HEK293 (cell line): Measurements from ENCODE around the gene AHCYL2.
A peak's percentile ranks its signal among the peaks of the same experiment; 100 is the strongest.

ENCODE experiments used
- EGR2 ChIP-seq: fragments of 450-650 bp; formaldehyde crosslinking; IDR thresholded peaks from 2 replicates; pipeline ENCODE4 v1.5.1; 2016; ENCODE audit warnings: low read depth, missing biosample characterization, missing genetic modification characterization
- HOXA7 ChIP-seq: sonication (generic); formaldehyde crosslinking; IDR thresholded peaks from 2 replicates; pipeline ENCODE4 v1.8.1; 2022; ENCODE audit warnings: missing genetic modification reagents, borderline replicate concordance
- IKZF3 ChIP-seq: fragments of 450-650 bp; IDR thresholded peaks from 2 replicates; pipeline ENCODE4 v1.5.0; 2018; ENCODE audit warnings: missing biosample characterization, mild to moderate bottlenecking, missing genetic modification characterization, moderate library complexity
- KLF10 ChIP-seq: fragments of 450-650 bp; IDR thresholded peaks from 2 replicates; pipeline ENCODE4 v1.5.1; 2018; ENCODE audit warnings: missing biosample characterization, mild to moderate bottlenecking, missing genetic modification characterization
- KLF16 ChIP-seq: fragments of 450-650 bp; formaldehyde crosslinking; IDR thresholded peaks from 2 replicates; pipeline ENCODE4 v1.5.1; 2017; ENCODE audit warnings: missing biosample characterization, missing genetic modification characterization
- KLF17 ChIP-seq: fragments of 450-650 bp; formaldehyde crosslinking; IDR thresholded peaks from 2 replicates; pipeline ENCODE4 v1.5.1; 2016; ENCODE audit warnings: missing biosample characterization, missing genetic modification characterization
- MEIS1 ChIP-seq: sonication (generic); formaldehyde crosslinking; IDR thresholded peaks from 2 replicates; pipeline ENCODE4 v1.8.1; 2022; ENCODE audit warnings: missing genetic modification reagents, mild to moderate bottlenecking, borderline replicate concordance
- PRDM6 ChIP-seq: fragments of 450-650 bp; formaldehyde crosslinking; IDR thresholded peaks from 2 replicates; pipeline ENCODE4 v1.5.1; 2017; ENCODE audit warnings: missing biosample characterization, missing genetic modification characterization
- SETDB1 ChIP-seq: IDR thresholded peaks from one replicate; pipeline ENCODE4 v1.6.1; 2017; ENCODE audit warnings: mild to moderate bottlenecking, low read length, moderate library complexity, mixed read lengths; ENCODE audit not compliant: insufficient read length
- SP2 ChIP-seq: fragments of 450-650 bp; formaldehyde crosslinking; IDR thresholded peaks from 2 replicates; pipeline ENCODE4 v1.5.1; 2016; ENCODE audit warnings: missing biosample characterization, missing genetic modification characterization
- YY1 ChIP-seq: fragments of 450-650 bp; formaldehyde crosslinking; IDR thresholded peaks from 2 replicates; pipeline ENCODE4 v1.5.1; 2018; ENCODE audit warnings: missing biosample characterization, missing genetic modification characterization
- ZBTB1 ChIP-seq: fragments of 450-650 bp; formaldehyde crosslinking; IDR thresholded peaks from 2 replicates; pipeline ENCODE4 v1.5.1; 2016; ENCODE audit warnings: missing biosample characterization, missing genetic modification characterization
- ZFHX2 ChIP-seq: fragments of 450-650 bp; formaldehyde crosslinking; conservative IDR thresholded peaks from 2 replicates; pipeline ENCODE4 v1.5.1; 2016; ENCODE audit warnings: missing biosample characterization, missing genetic modification characterization
- ZFP37 ChIP-seq: fragments of 450-650 bp; formaldehyde crosslinking; IDR thresholded peaks from 2 replicates; pipeline ENCODE4 v1.5.1; 2016; ENCODE audit warnings: missing biosample characterization, missing genetic modification characterization
- ZNF112 ChIP-seq: fragments of 450-650 bp; formaldehyde crosslinking; IDR thresholded peaks from 2 replicates; pipeline ENCODE4 v1.5.0; 2017; ENCODE audit warnings: missing biosample characterization, missing genetic modification characterization
- ZNF133 ChIP-seq: fragments of 450-650 bp; formaldehyde crosslinking; IDR thresholded peaks from 2 replicates; pipeline ENCODE4 v1.5.1; 2016; ENCODE audit warnings: missing biosample characterization, missing genetic modification characterization
- ZNF138 ChIP-seq: fragments of 450-650 bp; formaldehyde crosslinking; IDR thresholded peaks from 2 replicates; pipeline ENCODE4 v1.5.1; 2016; ENCODE audit warnings: missing biosample characterization, missing genetic modification characterization, borderline replicate concordance
- ZNF174 ChIP-seq: fragments of 450-650 bp; formaldehyde crosslinking; IDR thresholded peaks from 2 replicates; pipeline ENCODE4 v1.5.0; 2017; ENCODE audit warnings: missing biosample characterization, mild to moderate bottlenecking, missing genetic modification characterization
- ZNF175 ChIP-seq: fragments of 450-650 bp; formaldehyde crosslinking; IDR thresholded peaks from 2 replicates; pipeline ENCODE4 v1.5.1; 2016; ENCODE audit warnings: missing biosample characterization, missing genetic modification characterization
- ZNF362 ChIP-seq: fragments of 450-650 bp; formaldehyde crosslinking; IDR thresholded peaks from 2 replicates; pipeline ENCODE4 v1.5.1; 2016; ENCODE audit warnings: missing biosample characterization, missing genetic modification characterization
- ZNF366 ChIP-seq: fragments of 450-650 bp; formaldehyde crosslinking; conservative IDR thresholded peaks from 2 replicates; pipeline ENCODE4 v1.5.1; 2016; ENCODE audit warnings: missing biosample characterization, missing genetic modification characterization
- ZNF449 ChIP-seq: fragments of 450-650 bp; formaldehyde crosslinking; IDR thresholded peaks from 2 replicates; pipeline ENCODE4 v1.5.1; 2017; ENCODE audit warnings: missing biosample characterization, mild to moderate bottlenecking, missing genetic modification characterization, moderate library complexity
- ZNF501 ChIP-seq: fragments of 450-650 bp; formaldehyde crosslinking; IDR thresholded peaks from 2 replicates; pipeline ENCODE4 v1.5.1; 2016; ENCODE audit warnings: missing biosample characterization, missing genetic modification characterization
- ZNF510 ChIP-seq: fragments of 450-650 bp; formaldehyde crosslinking; IDR thresholded peaks from 2 replicates; pipeline ENCODE4 v1.5.1; 2018; ENCODE audit warnings: mild to moderate bottlenecking, missing genetic modification characterization, missing biosample characterization; ENCODE audit not compliant: insufficient replicate concordance
- ZNF521 ChIP-seq: fragments of 450-650 bp; formaldehyde crosslinking; IDR thresholded peaks from 2 replicates; pipeline ENCODE4 v1.5.1; 2017; ENCODE audit warnings: missing biosample characterization, mild to moderate bottlenecking, missing genetic modification characterization
- ZNF548 ChIP-seq: fragments of 450-650 bp; formaldehyde crosslinking; IDR thresholded peaks from 2 replicates; pipeline ENCODE4 v1.5.1; 2016; ENCODE audit warnings: missing biosample characterization, missing genetic modification characterization
- ZNF560 ChIP-seq: fragments of 450-650 bp; formaldehyde crosslinking; IDR thresholded peaks from 2 replicates; pipeline ENCODE4 v1.5.1; 2017; ENCODE audit warnings: missing biosample characterization, missing genetic modification characterization, borderline replicate concordance
- ZNF585B ChIP-seq: fragments of 450-650 bp; formaldehyde crosslinking; IDR thresholded peaks from 2 replicates; pipeline ENCODE4 v1.5.1; 2016; ENCODE audit warnings: missing biosample characterization, missing genetic modification characterization
- ZNF76 ChIP-seq: fragments of 450-650 bp; formaldehyde crosslinking; IDR thresholded peaks from 2 replicates; pipeline ENCODE4; 2016; ENCODE audit warnings: low read depth, missing biosample characterization, missing genetic modification characterization, borderline replicate concordance
- ZNF785 ChIP-seq: fragments of 450-650 bp; formaldehyde crosslinking; IDR thresholded peaks from 2 replicates; pipeline ENCODE4 v1.5.1; 2016; ENCODE audit warnings: missing biosample characterization, missing genetic modification characterization

The AHCYL2 gene

GRCh38 chr7:129218514-129219062 lies 6.2 kb upstream of the AHCYL2 start (continued):
- TF ChIP-seq ZNF362 (tag by site-specific recombination) (peak; percentile 83), KLF17 (tag by site-specific recombination) (peak; percentile 48; the same call in 1 of the 2 replicates), IKZF3 (tag by site-specific recombination) (peak; percentile 62), SP2 (no peak), ZNF175 (tag by site-specific recombination) (no peak), ZNF510 (tag by site-specific recombination) (no peak), ZNF112 (tag by site-specific recombination) (no peak), KLF10 (tag by site-specific recombination) (no peak; the same call in 1 of the 2 replicates), ZNF76 (tag by site-specific recombination) (no peak), ZNF585B (tag by site-specific recombination) (no peak), YY1 (tag by site-specific recombination) (no peak), ZNF138 (no peak), EGR2 (tag by site-specific recombination) (no peak), ZFP37 (tag by site-specific recombination) (no peak), ZNF133 (tag by site-specific recombination) (no peak), ZNF521 (no peak), ZNF501 (tag by site-specific recombination) (no peak), ZBTB1 (tag by site-specific recombination) (no peak), ZNF449 (tag by site-specific recombination) (no peak), SETDB1 (no peak), PRDM6 (no peak), ZNF548 (tag by site-specific recombination) (no peak), ZNF785 (tag by site-specific recombination) (no peak), HOXA7 (CRISPR knock-in tag) (no peak), KLF16 (tag by site-specific recombination) (peak; percentile 31; the same call in 1 of the 2 replicates), ZNF174 (tag by site-specific recombination) (no peak), MEIS1 (no peak), ZNF366 (tag by site-specific recombination) (no peak), ZFHX2 (tag by site-specific recombination) (no peak), ZNF560 (tag by site-specific recombination) (no peak)
